BLaER1 treated with 17β-estradiol and CSF1 and Interleukin-3, amounts not matched to agents 10 nM and 100 nM (cell line): Measurements from ENCODE around the gene MARK2.
A peak's percentile ranks its signal among the peaks of the same experiment; 100 is the strongest.

Experiments
- H3K27ac ChIP-seq, 11 experiments: shearing (Covaris generic); formaldehyde crosslinking; 2 replicates each; pipeline ENCODE4 v1.8.1; 2022
- H3K27me3 ChIP-seq, 11 experiments: shearing (Covaris generic); formaldehyde crosslinking; 2 replicates each; pipeline ENCODE4 v1.8.1; 2022
- H3K36me3 ChIP-seq, 11 experiments: shearing (Covaris generic); formaldehyde crosslinking; 2 replicates each; pipeline ENCODE4 v1.8.1; 2022
- H3K4me1 ChIP-seq, 10 experiments: shearing (Covaris generic); formaldehyde crosslinking; 2 replicates each; pipeline ENCODE4 v1.8.1; 2022
- H3K4me2 ChIP-seq, 11 experiments: shearing (Covaris generic); formaldehyde crosslinking; 2 replicates each; pipeline ENCODE4 v1.8.1; 2022
- H3K4me3 ChIP-seq, 10 experiments: shearing (Covaris generic); formaldehyde crosslinking; 2 replicates each; pipeline ENCODE4 v1.8.1; 2022
- H3K9ac ChIP-seq, 11 experiments: shearing (Covaris generic); formaldehyde crosslinking; 2 replicates each; pipeline ENCODE4 v1.8.1; 2022
- H3K9me3 ChIP-seq, 11 experiments: shearing (Covaris generic); formaldehyde crosslinking; replicated peaks in 1 of 11; 2 replicates each; pipeline ENCODE4 v1.8.1; 2022
- H4K20me1 ChIP-seq, 11 experiments: shearing (Covaris generic); formaldehyde crosslinking; 2 replicates each; pipeline ENCODE4 v1.8.1; 2022
- Cebpa-rat ChIP-seq, 11 experiments: shearing (Covaris generic); IDR thresholded peaks; 2 replicates each; pipeline ENCODE4 v1.8.1; 2022

The MARK2 gene

DNA sequence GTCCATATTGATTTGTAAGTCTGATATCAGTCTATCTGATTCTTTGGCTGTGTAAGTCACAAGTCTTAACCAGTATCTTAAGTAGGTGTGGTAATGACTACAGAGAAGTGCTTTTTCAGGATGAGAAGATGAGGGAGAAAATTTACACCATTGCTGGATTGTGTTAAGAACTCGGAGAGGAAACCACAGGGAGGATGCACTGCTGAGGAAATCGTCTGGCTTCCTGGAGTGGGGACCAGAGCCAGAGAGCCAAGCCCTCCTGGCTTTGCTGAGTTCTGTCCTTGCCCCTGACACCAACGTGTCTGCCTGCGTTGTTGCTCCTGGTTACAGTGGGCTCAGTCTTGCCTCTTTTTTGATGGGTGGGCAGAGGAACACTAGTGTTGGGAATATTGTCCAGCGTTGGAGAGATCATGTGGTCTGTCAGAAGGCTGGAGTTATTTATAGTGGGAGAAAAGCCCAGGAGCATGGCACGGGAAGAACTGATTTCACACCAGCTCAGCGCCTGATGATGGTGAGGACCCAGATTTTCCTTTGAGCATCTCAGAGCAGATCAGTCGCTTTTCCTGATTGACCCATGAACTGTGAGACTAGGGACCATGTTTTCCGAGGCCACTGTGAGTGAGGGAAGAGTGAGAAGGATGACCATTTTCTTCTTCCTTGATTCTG lies 29.6 kb downstream of the MARK2 start:
- no peaks in the 10 kb centered on the region for H3K9me3 ChIP-seq
- H3K27ac ChIP-seq, result peak overlapping the region in 9 of 11 experiments; percentile 57 to 83 (median 76); a peak in 18 of 22 replicates
- peaks cover 28 to 98% (median 77%) of the 10 kb centered on the region in 11 experiments for H4K20me1 ChIP-seq
- peaks cover 88 to 99% (median 94%) of the 10 kb centered on the region in 10 experiments for H3K4me1 ChIP-seq
- peak overlapping the region; percentile 16 to 74 (median 61); a peak in 20 of 22 replicates for H3K9ac ChIP-seq
- H3K27me3 ChIP-seq, result no peaks in the 10 kb centered on the region
- H3K36me3 ChIP-seq, result peaks cover 3 to 33% (median 19%) of the 10 kb centered on the region in 11 experiments; a peak in 17 of 22 replicates
- H3K4me2 ChIP-seq, result peak overlapping the region; percentile 80 to 99 (median 91)
- H3K4me3 ChIP-seq, result peak overlapping the region in 7 of 10 experiments; percentile 40 to 63 (median 50); a peak in 12 of 20 replicates
- 0 out of 22 replicates have a peak, but pooled peaks of 1 of the 11 experiments have one; percentile 3 for TF ChIP-seq Cebpa-rat (IDR thresholded peaks at IDR 0.05)

DNA sequence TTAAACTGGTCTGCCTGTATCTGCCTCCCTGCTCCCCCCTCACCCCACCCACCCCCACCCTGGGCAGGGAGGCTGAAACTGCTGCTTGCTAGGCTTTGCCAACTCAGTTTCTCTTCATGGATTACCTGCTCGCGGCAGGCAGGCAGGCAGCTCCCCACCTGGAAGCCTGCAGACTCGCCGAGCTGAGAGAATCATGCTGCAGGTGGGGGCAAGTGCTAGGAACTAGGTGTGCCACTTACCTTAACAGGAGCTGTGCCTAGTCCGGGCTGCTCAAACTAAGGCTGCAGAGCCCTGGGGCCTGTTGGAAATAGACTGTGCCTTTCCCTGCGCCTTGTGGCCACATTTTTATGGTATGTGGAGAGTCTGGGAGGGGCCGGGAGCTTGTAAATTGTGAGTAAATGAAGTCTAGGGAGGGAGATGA lies 30.3 kb downstream of the MARK2 start:
- H3K9ac ChIP-seq, result peak overlapping the region; percentile 23 to 74 (median 61); a peak in 16 of 22 replicates
- H3K9me3 ChIP-seq, result no peaks in the 10 kb centered on the region
- no peaks in the 10 kb centered on the region for H3K27me3 ChIP-seq
- H3K36me3 ChIP-seq, result peaks cover 3 to 33% (median 22%) of the 10 kb centered on the region in 11 experiments; a peak in 18 of 22 replicates
- H3K4me1 ChIP-seq, result peaks cover 94 to 100% (median 98%) of the 10 kb centered on the region in 10 experiments
- H3K4me3 ChIP-seq, result peak overlapping the region in 5 of 10 experiments; percentile 22 to 63 (median 56); a peak in 10 of 20 replicates
- H3K27ac ChIP-seq, result peak overlapping the region in 10 of 11 experiments; percentile 10 to 83 (median 74); a peak in 19 of 22 replicates
- no peak for TF ChIP-seq Cebpa-rat (IDR thresholded peaks at IDR 0.05)
- peaks cover 34 to 98% (median 83%) of the 10 kb centered on the region in 11 experiments for H4K20me1 ChIP-seq
- peak overlapping the region; percentile 80 to 99 (median 91) for H3K4me2 ChIP-seq

DNA sequence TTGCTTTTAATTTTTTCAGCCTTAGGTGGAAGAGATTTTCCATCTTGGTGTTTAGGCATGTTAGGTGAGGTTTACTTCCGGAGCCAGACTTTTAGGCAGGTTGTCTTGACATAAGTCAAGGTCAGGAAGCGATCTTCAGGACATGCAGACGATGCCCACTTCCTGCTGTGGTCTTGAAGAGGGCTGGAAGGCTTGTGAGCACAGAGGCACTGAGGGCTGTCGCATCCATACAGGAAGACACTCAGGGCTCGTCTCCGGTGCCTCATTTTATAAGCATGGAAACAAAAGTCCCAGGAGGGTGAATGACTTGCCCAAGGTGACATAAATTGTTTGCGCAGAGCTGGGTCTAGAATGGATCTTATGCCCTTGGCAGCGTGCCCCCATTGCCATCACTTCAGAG lies 30.8 kb downstream of the MARK2 start:
- Histone ChIP-seq H3K4me2 (peak overlapping the region; percentile 51 to 99 (median 91)), H3K36me3 (peaks cover 4 to 38% (median 27%) of the 10 kb centered on the region in 11 experiments; a peak in 17 of 22 replicates), H3K4me1 (peaks cover 97 to 100% (median 99%) of the 10 kb centered on the region in 10 experiments), H3K9me3 (no peaks in the 10 kb centered on the region), H3K27me3 (no peaks in the 10 kb centered on the region), H3K4me3 (peak overlapping the region in 6 of 10 experiments; percentile 20 to 63 (median 53); a peak in 11 of 20 replicates), H3K9ac (peak overlapping the region; percentile 23 to 74 (median 51); a peak in 18 of 22 replicates), H4K20me1 (peaks cover 39 to 99% (median 88%) of the 10 kb centered on the region in 11 experiments), H3K27ac (peak overlapping the region in 10 of 11 experiments; percentile 10 to 83 (median 72); a peak in 19 of 22 replicates)
- no peak for TF ChIP-seq Cebpa-rat (IDR thresholded peaks at IDR 0.05)

DNA sequence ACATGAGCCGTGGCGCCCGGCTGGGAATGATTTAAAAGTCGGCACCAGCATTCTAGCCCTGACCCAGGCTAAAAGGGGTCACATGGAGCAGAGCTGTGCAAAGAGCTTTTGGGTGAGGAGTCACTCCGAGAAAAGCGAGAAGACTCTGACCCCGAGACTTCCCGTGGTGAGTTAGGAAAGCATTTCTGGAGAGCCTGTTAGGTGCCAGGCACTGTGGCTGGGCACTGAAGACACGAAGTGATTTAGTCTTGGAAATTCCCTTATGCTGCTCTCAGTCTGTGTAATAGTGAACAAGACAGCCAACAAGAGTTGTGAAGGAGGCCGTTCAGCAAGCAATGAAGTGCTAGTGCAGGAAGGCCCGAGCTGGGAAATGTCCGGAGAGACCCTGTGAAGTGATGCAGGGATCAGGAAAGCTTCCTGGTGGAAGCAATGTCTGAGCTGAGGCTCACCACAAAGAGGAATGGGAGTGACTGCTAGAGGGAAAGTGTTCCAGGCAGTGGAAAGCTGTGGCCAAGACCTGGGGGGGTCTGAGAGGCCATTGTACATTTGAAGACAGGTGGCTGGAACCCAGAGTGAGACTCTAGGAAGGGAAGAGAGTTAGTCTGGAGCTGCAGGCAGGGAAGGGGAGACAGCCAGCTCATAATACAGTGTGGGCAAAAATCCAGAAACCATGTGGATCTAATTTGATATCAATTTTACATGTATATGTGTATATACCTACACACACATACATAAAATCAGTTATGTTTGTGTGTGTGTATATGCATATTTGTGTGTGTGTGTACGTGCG lies 31.6 kb downstream of the MARK2 start:
- TF ChIP-seq Cebpa-rat (IDR thresholded peaks at IDR 0.05), result no peak
- Histone ChIP-seq H3K4me2 (peak overlapping the region; percentile 51 to 99 (median 91)), H3K27me3 (no peaks in the 10 kb centered on the region), H3K4me1 (peaks cover 88 to 100% (median 98%) of the 10 kb centered on the region in 10 experiments), H3K9me3 (no peaks in the 10 kb centered on the region), H3K27ac (peak overlapping the region in 9 of 11 experiments; percentile 10 to 83 (median 72); a peak in 17 of 22 replicates), H3K9ac (peak overlapping the region; percentile 9 to 74 (median 51); a peak in 18 of 22 replicates), H4K20me1 (peaks cover 48 to 99% (median 93%) of the 10 kb centered on the region in 11 experiments), H3K36me3 (peaks cover 12 to 39% (median 30%) of the 10 kb centered on the region in 11 experiments; a peak in 19 of 22 replicates), H3K4me3 (peak overlapping the region in 6 of 10 experiments; percentile 20 to 63 (median 53); a peak in 10 of 20 replicates)

DNA sequence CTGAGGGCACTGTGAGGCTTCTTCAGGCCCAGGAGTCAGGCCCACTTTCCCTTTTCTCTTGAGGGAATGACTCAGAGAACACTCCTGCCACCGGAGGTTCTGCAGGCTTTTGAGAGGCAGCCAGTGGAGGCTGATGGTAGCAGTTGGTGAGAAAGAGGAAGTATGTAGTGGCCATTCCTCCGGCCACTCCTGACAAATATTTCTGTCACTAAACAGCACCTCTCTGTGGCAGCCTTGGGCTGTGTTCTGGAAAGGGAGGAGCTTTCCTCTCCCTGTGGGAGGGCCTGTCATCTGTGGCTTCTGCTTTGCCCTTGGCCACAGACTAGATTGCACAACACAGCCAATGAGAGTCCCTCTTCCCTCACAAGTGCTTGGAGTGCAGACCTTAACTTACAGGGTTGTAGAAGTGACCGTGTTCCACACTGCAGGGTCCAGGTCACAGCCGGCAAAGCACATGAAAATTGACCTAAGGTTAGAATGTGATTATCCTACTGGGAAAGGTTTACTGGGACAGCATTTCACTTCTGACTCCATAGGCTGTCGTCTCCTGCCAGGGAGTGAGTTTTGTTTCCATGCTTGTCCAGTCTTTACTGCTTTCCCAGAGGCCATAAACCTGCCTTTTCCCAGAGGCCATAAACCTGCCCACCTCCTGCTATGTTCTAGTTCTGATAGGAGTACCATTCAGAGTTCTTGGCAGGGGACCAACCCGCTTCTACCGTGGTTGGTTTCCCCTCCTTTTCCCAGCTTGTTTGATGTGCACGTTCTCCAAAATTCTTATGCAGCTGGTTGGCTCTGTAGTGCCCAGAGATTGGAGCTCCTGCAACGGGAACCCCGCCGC lies 33.3 kb downstream of the MARK2 start:
- H3K9ac ChIP-seq, result peak overlapping the region in 10 of 11 experiments; percentile 7 to 72 (median 64); a peak in 18 of 22 replicates
- peak overlapping the region in 9 of 10 experiments; percentile 7 to 63 (median 33); a peak in 11 of 20 replicates for H3K4me3 ChIP-seq
- TF ChIP-seq Cebpa-rat (IDR thresholded peaks at IDR 0.05), result peak; percentile 95 to 99 (median 98)
- H4K20me1 ChIP-seq, result peaks cover 64 to 99% (median 97%) of the 10 kb centered on the region in 11 experiments
- no peaks in the 10 kb centered on the region for H3K9me3 ChIP-seq
- H3K4me2 ChIP-seq, result peak overlapping the region; percentile 70 to 99 (median 94)
- peaks cover 20 to 52% (median 40%) of the 10 kb centered on the region in 11 experiments; a peak in 21 of 22 replicates for H3K36me3 ChIP-seq
- H3K27me3 ChIP-seq, result no peaks in the 10 kb centered on the region
- H3K27ac ChIP-seq, result peak overlapping the region in 10 of 11 experiments; percentile 36 to 84 (median 74); a peak in 18 of 22 replicates
- H3K4me1 ChIP-seq, result peaks cover 72 to 91% (median 85%) of the 10 kb centered on the region in 10 experiments

DNA sequence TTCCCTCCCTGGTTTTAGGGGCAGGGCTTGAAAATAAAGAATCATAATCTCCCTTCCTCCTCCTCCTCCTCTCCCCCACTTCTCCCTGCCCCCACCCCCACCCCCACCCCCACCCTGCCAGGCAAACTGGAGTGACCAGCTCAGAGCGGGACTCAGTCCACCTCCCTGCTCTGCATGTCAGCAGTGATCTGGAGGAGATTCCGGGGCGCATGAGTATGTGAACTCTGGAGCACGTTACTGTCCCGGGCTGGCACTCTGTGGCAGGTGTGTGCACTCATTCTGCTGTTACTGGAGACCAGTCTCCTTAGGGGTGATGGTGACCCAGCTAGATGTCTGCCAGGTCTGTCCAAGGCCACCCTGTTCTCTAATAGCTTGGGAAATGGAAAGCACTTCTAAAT lies 33.9 kb downstream of the MARK2 start:
- Histone ChIP-seq H3K9ac (peak overlapping the region in 6 of 11 experiments; percentile 6 to 72 (median 63); a peak in 10 of 22 replicates), H3K4me2 (peak overlapping the region; percentile 70 to 99 (median 94)), H3K36me3 (peaks cover 15 to 52% (median 35%) of the 10 kb centered on the region in 11 experiments; a peak in 21 of 22 replicates), H4K20me1 (peaks cover 70 to 99% (median 97%) of the 10 kb centered on the region in 11 experiments), H3K9me3 (no peaks in the 10 kb centered on the region), H3K27ac (peak overlapping the region in 9 of 11 experiments; percentile 9 to 84 (median 74); a peak in 16 of 22 replicates), H3K4me3 (peak overlapping the region in 3 of 10 experiments; percentile 33 to 63 (median 51); a peak in 2 of 20 replicates), H3K27me3 (no peaks in the 10 kb centered on the region), H3K4me1 (peaks cover 66 to 90% (median 79%) of the 10 kb centered on the region in 10 experiments)
- no peak for TF ChIP-seq Cebpa-rat (IDR thresholded peaks at IDR 0.05)

DNA sequence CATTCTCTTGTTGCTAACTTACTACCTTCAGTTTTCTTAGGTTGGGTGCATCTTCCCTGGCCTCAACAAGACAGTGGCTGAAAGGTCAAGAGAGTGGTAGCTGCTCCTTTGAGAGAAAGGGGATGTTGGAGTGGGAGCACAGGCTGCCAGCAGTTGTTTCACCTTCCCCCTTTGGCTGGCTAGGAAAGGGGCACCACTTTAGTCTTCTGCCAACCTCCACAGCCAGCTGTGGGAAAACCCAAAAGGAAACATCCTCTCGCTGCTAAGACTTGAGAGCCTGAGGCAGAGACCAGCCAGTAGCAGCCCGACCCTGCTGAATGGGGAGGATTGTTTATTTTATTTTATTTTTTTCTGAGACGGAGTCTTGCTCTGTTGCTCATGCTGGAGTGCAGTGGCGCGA lies 34.4 kb downstream of the MARK2 start:
- no peaks in the 10 kb centered on the region for H3K9me3 ChIP-seq
- TF ChIP-seq Cebpa-rat (IDR thresholded peaks at IDR 0.05), result no peak
- peak overlapping the region in 9 of 11 experiments; percentile 9 to 59 (median 37); a peak in 15 of 22 replicates for H3K27ac ChIP-seq
- no peaks in the 10 kb centered on the region for H3K27me3 ChIP-seq
- H4K20me1 ChIP-seq, result peaks cover 75 to 99% (median 98%) of the 10 kb centered on the region in 11 experiments
- H3K4me1 ChIP-seq, result peaks cover 61 to 90% (median 74%) of the 10 kb centered on the region in 10 experiments
- H3K9ac ChIP-seq, result peak overlapping the region in 7 of 11 experiments; percentile 2 to 35 (median 22); a peak in 6 of 22 replicates
- peaks cover 15 to 52% (median 35%) of the 10 kb centered on the region in 11 experiments; a peak in 21 of 22 replicates for H3K36me3 ChIP-seq
- 0 out of 20 replicates have a peak overlapping the region, but pooled peaks of 1 of the 10 experiments have one; percentile 1 for H3K4me3 ChIP-seq
- H3K4me2 ChIP-seq, result peak overlapping the region; percentile 34 to 99 (median 91); a peak in 21 of 22 replicates
